GM12872 (cell line): Measurements from ENCODE around the gene ACHE.

Experiments
- TF ChIP-seq, protein P1 (sequence below): IDR thresholded peaks from 3 replicates; pipeline ENCODE4 v1.5.1; 2011; ENCODE audit warnings: low read depth, mild to moderate bottlenecking, low read length, moderate library complexity; ENCODE audit not compliant: insufficient read depth

ACHE gene

DNA sequence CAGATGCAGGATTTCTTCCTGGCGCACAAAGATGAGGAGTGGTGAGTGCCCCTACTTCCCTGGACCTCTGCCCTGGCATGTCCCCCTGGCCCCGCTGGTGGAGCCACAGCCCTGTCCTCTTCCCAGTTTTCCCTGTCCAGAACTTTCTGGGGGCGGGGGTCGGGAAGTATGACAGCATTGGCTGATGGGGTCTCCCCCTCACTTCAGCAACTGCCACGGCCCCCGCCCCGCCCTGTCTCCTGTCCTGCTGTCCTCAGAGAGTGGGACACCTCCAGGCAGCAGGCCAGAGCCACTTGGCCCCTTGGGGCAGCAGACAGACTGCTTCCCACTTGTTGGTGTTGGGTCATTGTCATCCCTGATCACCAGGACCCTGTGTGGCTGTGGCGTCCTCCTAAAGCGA lies 13.5 kb downstream of the ACHE start:
- TF ChIP-seq, protein P1, sequence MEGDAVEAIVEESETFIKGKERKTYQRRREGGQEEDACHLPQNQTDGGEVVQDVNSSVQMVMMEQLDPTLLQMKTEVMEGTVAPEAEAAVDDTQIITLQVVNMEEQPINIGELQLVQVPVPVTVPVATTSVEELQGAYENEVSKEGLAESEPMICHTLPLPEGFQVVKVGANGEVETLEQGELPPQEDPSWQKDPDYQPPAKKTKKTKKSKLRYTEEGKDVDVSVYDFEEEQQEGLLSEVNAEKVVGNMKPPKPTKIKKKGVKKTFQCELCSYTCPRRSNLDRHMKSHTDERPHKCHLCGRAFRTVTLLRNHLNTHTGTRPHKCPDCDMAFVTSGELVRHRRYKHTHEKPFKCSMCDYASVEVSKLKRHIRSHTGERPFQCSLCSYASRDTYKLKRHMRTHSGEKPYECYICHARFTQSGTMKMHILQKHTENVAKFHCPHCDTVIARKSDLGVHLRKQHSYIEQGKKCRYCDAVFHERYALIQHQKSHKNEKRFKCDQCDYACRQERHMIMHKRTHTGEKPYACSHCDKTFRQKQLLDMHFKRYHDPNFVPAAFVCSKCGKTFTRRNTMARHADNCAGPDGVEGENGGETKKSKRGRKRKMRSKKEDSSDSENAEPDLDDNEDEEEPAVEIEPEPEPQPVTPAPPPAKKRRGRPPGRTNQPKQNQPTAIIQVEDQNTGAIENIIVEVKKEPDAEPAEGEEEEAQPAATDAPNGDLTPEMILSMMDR, result no peak

DNA sequence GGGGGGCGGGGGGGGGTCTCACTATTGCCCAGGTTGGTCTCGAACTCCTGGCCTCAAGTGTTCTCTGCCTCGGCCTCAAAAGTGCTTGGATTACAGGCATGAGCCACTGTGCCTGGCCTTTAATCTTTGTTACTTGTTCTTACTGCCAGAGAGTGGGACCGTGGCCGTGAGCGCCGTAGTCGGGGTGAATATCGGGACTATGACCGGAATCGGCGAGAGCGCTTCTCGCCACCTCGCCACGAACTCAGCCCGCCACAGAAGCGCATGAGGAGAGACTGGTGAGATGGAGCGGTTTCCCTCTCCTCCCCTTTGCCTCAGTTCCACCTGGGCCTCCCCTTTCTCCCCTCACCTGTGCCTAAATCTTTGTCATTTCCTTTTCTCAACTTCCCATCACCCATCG lies 14.6 kb downstream of the ACHE start:
- TF ChIP-seq, protein P1, result no peak

DNA sequence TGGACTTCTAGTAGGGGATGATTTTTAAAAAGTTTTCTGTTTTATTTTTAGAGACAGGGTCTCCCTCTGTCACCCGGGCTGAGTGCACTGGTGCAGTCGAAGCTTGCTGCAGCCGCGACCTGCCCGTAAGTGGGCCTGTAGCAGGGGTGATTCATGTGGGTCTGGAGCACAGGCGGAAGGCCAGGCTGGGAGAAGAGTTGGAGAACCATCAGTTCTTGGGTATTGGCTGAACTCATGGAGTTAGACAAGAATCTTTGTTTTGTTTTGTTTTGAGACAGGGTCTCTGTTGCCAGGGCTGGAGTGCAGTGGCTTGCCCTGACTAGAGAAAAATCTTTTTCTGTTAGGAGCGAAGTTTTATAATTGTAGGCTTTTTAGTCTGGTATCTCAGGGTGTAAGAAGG lies 15.0 kb downstream of the ACHE start:
- TF ChIP-seq, protein P1, result no peak

DNA sequence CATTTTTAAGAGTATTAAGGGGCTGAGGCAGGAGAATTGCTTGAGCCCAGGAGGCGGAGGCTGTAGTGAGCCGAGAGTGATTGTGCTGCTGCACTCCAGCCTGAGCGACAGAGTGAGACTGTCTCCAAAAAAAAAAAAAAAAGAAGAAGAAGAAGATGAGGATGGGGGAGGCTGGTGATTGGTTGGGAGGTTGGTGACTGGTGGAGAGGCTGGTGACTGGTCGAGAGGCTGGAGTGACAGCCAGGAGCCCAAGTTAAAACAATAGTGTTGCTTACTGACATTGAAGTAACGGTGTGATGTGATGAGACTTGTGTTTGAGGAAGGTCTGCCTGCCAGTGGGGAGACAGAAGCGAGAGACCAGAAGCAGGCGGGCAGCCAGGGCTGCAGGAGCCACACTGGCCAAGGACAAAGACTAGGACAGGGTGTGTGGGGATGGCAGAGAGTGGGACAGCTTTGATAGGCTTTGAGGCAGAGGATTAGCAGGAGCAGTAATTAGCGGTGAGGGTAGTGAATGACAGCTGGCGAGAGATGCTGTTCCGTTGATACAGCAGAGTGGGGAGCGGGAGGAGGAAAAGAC lies 15.9 kb downstream of the ACHE start:
- TF ChIP-seq, protein P1, result no peak

DNA sequence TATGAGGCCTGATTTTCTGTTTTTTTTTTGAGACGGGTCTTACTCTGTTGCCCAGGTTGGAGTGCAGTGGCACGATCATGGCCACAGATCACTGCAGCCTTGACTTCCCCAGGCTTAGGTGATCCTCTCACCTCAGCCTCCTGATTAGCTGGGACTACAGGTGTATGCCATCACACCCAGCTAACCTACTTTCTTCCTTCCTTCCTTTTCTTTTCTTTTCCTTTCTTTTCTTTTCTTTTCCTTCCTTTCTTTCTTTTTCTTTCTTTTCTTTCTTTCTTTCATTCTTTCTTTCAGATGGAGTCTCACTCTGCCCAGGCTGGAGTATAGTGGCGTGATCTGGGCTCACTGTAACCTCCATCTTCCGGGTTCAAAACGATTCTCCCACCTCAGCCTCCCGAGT lies 17.0 kb downstream of the ACHE start:
- TF ChIP-seq, protein P1, result no peak

DNA sequence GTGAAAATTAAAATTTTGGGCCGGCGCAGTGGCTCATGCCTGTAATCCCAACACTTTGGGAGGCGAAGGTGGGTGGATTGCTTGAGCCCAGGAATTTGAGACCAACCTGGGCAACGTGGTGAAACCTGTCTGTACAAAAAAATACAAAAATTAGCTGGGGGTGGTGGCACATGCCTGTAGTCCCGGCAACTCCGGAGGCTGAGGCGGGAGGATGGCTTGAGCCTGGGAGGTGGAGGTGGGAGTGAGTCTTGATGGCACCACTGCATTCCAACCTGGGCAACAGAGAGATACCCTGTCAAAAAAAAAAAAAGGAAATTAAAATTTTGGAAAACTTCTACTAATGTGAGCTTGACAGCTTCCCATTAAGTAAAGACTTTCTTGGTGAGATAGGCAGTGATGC lies 17.7 kb downstream of the ACHE start:
- TF ChIP-seq, protein P1, result no peak

DNA sequence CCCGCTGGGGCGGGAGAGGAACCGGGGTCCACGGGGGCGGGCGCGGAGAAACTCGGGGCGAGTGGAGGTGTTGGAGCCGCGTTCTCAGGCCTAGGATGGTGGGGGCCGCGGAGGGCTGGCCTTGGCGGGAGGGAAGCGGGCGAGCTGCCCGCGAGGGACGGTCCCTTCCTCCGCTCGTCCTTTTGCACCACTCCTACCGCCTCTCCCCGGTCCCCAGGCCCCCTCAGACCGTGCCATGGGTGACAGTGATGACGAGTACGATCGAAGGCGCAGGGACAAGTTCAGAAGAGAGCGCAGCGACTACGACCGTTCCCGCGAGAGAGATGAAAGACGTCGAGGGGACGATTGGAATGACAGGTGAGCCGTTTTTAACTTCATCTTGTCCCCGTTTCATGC lies 20.3 kb downstream of the ACHE start:
- TF ChIP-seq, protein P1, result no peak
